GM12878 (cell line): ENCODE measurements around the gene GJC1. TPM values are rescaled to one million over a fixed set of nuclear protein-coding genes. Genes with fewer than 3 reads are reported as not detected.
A peak's percentile ranks its signal among the peaks of the same experiment; 100 is the strongest.

ENCODE experiments used
- ATAC-seq: fragments of 200-7000 bp; cut with Tn5 transposase; 3 replicates; pipeline ENCODE4 v1.9.1; 2020; ENCODE audit warnings: mild to moderate bottlenecking, moderate library complexity
- BruUV-seq: library from RNA; stranded (reverse); fragments of 400-500 nt; replicated peaks from 2 replicates; lab custom pipeline; 2021; lab: Mats Ljungman, UMichigan
- CTCF ChIA-PET: fragments of 300-600 bp; sonication (Branson Sonifier 250); formaldehyde crosslinking; extraction: SDS; loops from one replicate; lab custom pipeline; 2021; ENCODE audit warnings: inconsistent platforms; lab: Yijun Ruan, JAX
- POLR2A ChIA-PET: fragments of 350-600 bp; formaldehyde crosslinking; extraction: SDS; loops from one replicate; lab custom pipeline; 2021; ENCODE audit warnings: inconsistent platforms; lab: Charles Lee
- RAD21 ChIA-PET: fragments of 300-600 bp; sonication (Branson Sonifier 250); formaldehyde crosslinking; loops from one replicate; lab custom pipeline; 2023; ENCODE audit warnings: antibody characterized with exemption; ENCODE audit not compliant: unreplicated experiment; lab: Charles Lee
- SMC1A ChIA-PET: fragments of 300-600 bp; sonication (Branson Sonifier 250); formaldehyde crosslinking; loops from one replicate; lab custom pipeline; 2023; ENCODE audit not compliant: unreplicated experiment, uncharacterized antibody; lab: Charles Lee
- DNase-seq: peaks from one replicate; pipeline ENCODE4 v3.0.0-alpha.2; 2011; ENCODE audit warnings: low read depth, low spot score
- FAIRE-seq: peaks from 3 replicates; lab custom pipeline; 2011; peaks lifted over from hg19 to GRCh38; lab: Jason Lieb, UNC
- H2AFZ ChIP-seq: 2 replicates; pipeline ENCODE4 v1.6.0; 2011; ENCODE audit warnings: low read depth, low read length, control low read depth; ENCODE audit not compliant: control insufficient read depth
- H3K27ac ChIP-seq: 2 replicates; pipeline ENCODE4 v1.5.1; 2011; ENCODE audit warnings: control low read depth; ENCODE audit not compliant: control insufficient read depth, insufficient read depth
- H3K27me3 ChIP-seq, 2 experiments: replicated peaks in 1 of 2; 2 replicates each; pipeline versions ENCODE4 v1.6.0 to v1.6.1; 2011; ENCODE audit warnings: low read length in 1 of 2; ENCODE audit not compliant: control insufficient read depth in 2 of 2, insufficient read depth in 2 of 2
- H3K36me3 ChIP-seq, 2 experiments: 2 replicates each; pipeline ENCODE4 v1.5.1; 2011; ENCODE audit warnings: low read length in 1 of 2; ENCODE audit not compliant: control insufficient read depth in 2 of 2, insufficient read depth in 2 of 2
- H3K4me1 ChIP-seq: 2 replicates; pipeline ENCODE4 v1.6.1; 2011; ENCODE audit warnings: mild to moderate bottlenecking, low read length, moderate library complexity, mixed read lengths; ENCODE audit not compliant: control insufficient read depth, insufficient read depth
- H3K4me2 ChIP-seq: 2 replicates; pipeline ENCODE4 v1.6.0; 2011; ENCODE audit warnings: control low read depth; ENCODE audit not compliant: control insufficient read depth, insufficient read depth
- H3K4me3 ChIP-seq: fragments of 200-600 bp; sonication (generic); 2 replicates; pipeline ENCODE4 v1.5.1; 2016
- H3K79me2 ChIP-seq: 2 replicates; pipeline ENCODE4 v1.6.0; 2011; ENCODE audit warnings: low read length; ENCODE audit not compliant: control insufficient read depth, insufficient read depth
- H3K9ac ChIP-seq: 2 replicates; pipeline ENCODE4 v1.8.0; 2011; ENCODE audit warnings: low read length, control low read depth, mixed read lengths; ENCODE audit not compliant: control insufficient read depth, insufficient read depth
- H3K9me3 ChIP-seq: replicated peaks from 3 replicates; pipeline ENCODE4 v1.5.1; 2011; ENCODE audit warnings: mild to moderate bottlenecking, low read length; ENCODE audit not compliant: control insufficient read depth, insufficient read depth
- H4K20me1 ChIP-seq: 2 replicates; pipeline ENCODE4 v1.6.0; 2011; ENCODE audit not compliant: control insufficient read depth, insufficient read depth
- CEBPZ ChIP-seq: fragments of 150-350 bp; IDR thresholded peaks from 2 replicates; pipeline ENCODE4 v1.6.1; 2016; ENCODE audit warnings: low read depth, low read length
- FOS ChIP-seq: IDR thresholded peaks from 3 replicates; pipeline ENCODE4 v1.6.1; 2011; ENCODE audit warnings: borderline replicate concordance; ENCODE audit not compliant: insufficient read length; ENCODE audit errors: extremely low read depth
- FOXM1 ChIP-seq: IDR thresholded peaks from 2 replicates; pipeline ENCODE4 v1.6.1; 2012; ENCODE audit warnings: low read depth, mild to moderate bottlenecking, inconsistent platforms, low read length, moderate library complexity
- HDAC6 ChIP-seq: fragments of 200-600 bp; sonication (generic); IDR thresholded peaks from one replicate; pipeline ENCODE4 v1.8.0; 2017; ENCODE audit warnings: antibody characterized with exemption; ENCODE audit not compliant: unreplicated experiment
- IRF3 ChIP-seq: fragments of 450-650 bp; IDR thresholded peaks from 2 replicates; pipeline ENCODE4 v1.6.1; 2014; ENCODE audit warnings: mild to moderate bottlenecking
- IRF4 ChIP-seq: IDR thresholded peaks from 2 replicates; pipeline ENCODE4 v1.6.1; 2011; ENCODE audit warnings: low read depth, low read length
- MEF2A ChIP-seq: IDR thresholded peaks from 2 replicates; pipeline ENCODE4 v1.6.1; 2011; ENCODE audit warnings: low read depth, mild to moderate bottlenecking, low read length, moderate library complexity; ENCODE audit not compliant: insufficient read depth
- RAD21 ChIP-seq: IDR thresholded peaks from 2 replicates; pipeline ENCODE4 v1.6.1; 2011; ENCODE audit warnings: mild to moderate bottlenecking, low read depth, low read length, moderate library complexity; ENCODE audit not compliant: insufficient read depth
- RUNX3 ChIP-seq: IDR thresholded peaks from 2 replicates; pipeline ENCODE4 v1.6.1; 2012; ENCODE audit warnings: low read length, inconsistent platforms
- SIX5 ChIP-seq: IDR thresholded peaks from 2 replicates; pipeline ENCODE4 v1.6.1; 2011; ENCODE audit warnings: mild to moderate bottlenecking, low read depth, low read length, moderate library complexity; ENCODE audit not compliant: severe bottlenecking
- SRF ChIP-seq, 2 experiments: IDR thresholded peaks; 2 replicates each; pipeline ENCODE4 v1.6.1; 2011; ENCODE audit warnings: low read depth in 2 of 2, low read length in 2 of 2, mild to moderate bottlenecking in 1 of 2, moderate library complexity in 1 of 2
- TCF3 ChIP-seq: IDR thresholded peaks from 2 replicates; pipeline ENCODE4 v1.6.1; 2012; ENCODE audit warnings: low read depth, mild to moderate bottlenecking, low read length, borderline replicate concordance; ENCODE audit not compliant: insufficient read depth
- YY1 ChIP-seq: IDR thresholded peaks from 2 replicates; pipeline ENCODE4 v1.6.1; 2011; ENCODE audit warnings: low read depth, mild to moderate bottlenecking, low read length
- ZNF622 ChIP-seq: fragments of 450-650 bp; IDR thresholded peaks from 2 replicates; pipeline ENCODE4 v1.6.1; 2017; ENCODE audit warnings: mild to moderate bottlenecking, inconsistent platforms
- WGBS: methylation state at CpG from one replicate; pipeline ENCODE4 v1.1.6; 2016; ENCODE audit warnings: low lambda C conversion rate; ENCODE audit not compliant: insufficient replicate concordance, insufficient coverage; ENCODE audit errors: missing lambda C conversion rate; 5-methylcytosine and 5-hydroxymethylcytosine counted together
- in situ Hi-C: fragments of 300-500 bp; cut with MboI; formaldehyde crosslinking; loops from 9 replicates; pipeline ENCODE4 v1.14.3; 2018; ENCODE audit warnings: mixed read lengths
- intact Hi-C: fragments of 100-400 bp; cut with micrococcal nuclease; formaldehyde crosslinking; loops from one replicate; pipeline ENCODE4 v1.14.2; 2022; ENCODE audit not compliant: unreplicated experiment
- polyA plus RNA-seq, 11 experiments: library from polyadenylated mRNA; depleted of rRNA in 4 of 11; unstranded in 6 of 11; stranded (reverse) in 5 of 11; fragments of >200 nt; fragmentation: Nextera tagmentation in 4 of 11; fragmentation: Illumina TruSeq in 1 of 11; extraction: Ambion mirVana in 4 of 11; extraction: Trizol in 1 of 11; gene quantifications; 1 replicate in 1 of 11; 2 replicates in 10 of 11; pipeline versions ENCODE4 v1.2.1 to v1.2.3, GENCODE V29; 2011 to 2016; ENCODE audit warnings: inconsistent platforms in 2 of 11, missing spikeins in 2 of 11, low read depth in 1 of 11
- total RNA-seq, 4 experiments: library from RNA; depleted of rRNA in 3 of 4; stranded (reverse); fragments of >200 nt in 3 of 4; fragmentation: Illumina TruSeq in 1 of 4; extraction: Trizol in 1 of 4; gene quantifications; 2 replicates each; pipeline versions ENCODE4 v1.2.1 to v1.2.3, GENCODE V29; 2013 to 2021

GJC1 gene
- total and polyA plus RNA-seq, 10 of the 15 experiments (the other 5 are each of a cell fraction or from before 2014, with no cell fraction given) = 0.37 to 3.4 (median 0.90) TPM

GRCh38 chr17:44769230-44769629 is 60.9 kb downstream of the GJC1 start (continued):
- TF ChIP-seq HDAC6 = no peak
- TF ChIP-seq, all 136 proteins: peak for 0

- Histone ChIP-seq H3K4me1 (peaks cover 8% of the 10 kb centered on the region), H3K27ac (no peak overlapping the region), H3K27me3 (no peaks in the 10 kb centered on the region; a peak in 1 of 4 replicates), H3K36me3 (no peaks in the 10 kb centered on the region), H3K79me2 (no peaks in the 10 kb centered on the region), H3K9me3 (no peaks in the 10 kb centered on the region), H4K20me1 (no peaks in the 10 kb centered on the region), H2AFZ (peak overlapping the region; percentile 28), H3K4me3 (no peak overlapping the region), H3K4me2 (no peak overlapping the region), H3K9ac (no peak overlapping the region)
- TF ChIP-seq RAD21 (no peak), ZNF622 (no peak), TCF3 (no peak), FOS (no peak), FOXM1 (no peak), IRF3 (no peak), MEF2A (no peak), SRF (IDR thresholded peaks at IDR 0.05; ENCODE audit: low read depth in 2 of 2, low read length in 2 of 2) (no peak), RUNX3 (0 out of 2 replicates have a peak, but pooled peaks have one; percentile 26), SIX5 (no peak), YY1 (peak; percentile 62), IRF4 (no peak), CEBPZ (no peak)
- ChIA-PET SMC1A (no interaction called here), CTCF (no interaction called here), POLR2A (no interaction called here), RAD21 (no interaction called here)
- 48% methylated on average over 11 of the region's 11 CpGs for WGBS
- no peak for ATAC-seq
- intact Hi-C loops = no loop called here
- no peak for DNase-seq
- no TSS peak for BruUV-seq
- in situ Hi-C loops = no loop called here
- FAIRE-seq = no peak
Measured at GRCh38 chr17:44768505-44769142, 61.5 kb downstream of the GJC1 start.
